Mucosa of gallbladder (tissue), 1 donor: Measurements from ENCODE around the gene TPT1. TPM values are rescaled to one million over a fixed set of nuclear protein-coding genes. Genes with fewer than 3 reads are reported as not detected.
"Not testable (repeated sequence)": the region's sequence is repeated elsewhere in the genome, so short reads cannot be mapped to it uniquely, and the experiment has no call there.

Experiments used
- DNase-seq: peaks from one replicate; pipeline ENCODE4 v3.0.0-alpha.2; 2020; ENCODE audit warnings: low spot score
- total RNA-seq: library from RNA; stranded (reverse); gene quantifications from one replicate; pipeline ENCODE4 v1.2.1, GENCODE V29; 2021
- donor health status: DM: no; HTN: no; CAD: no.

The TPT1 gene
- total RNA-seq = 3,971 TPM

DNA sequence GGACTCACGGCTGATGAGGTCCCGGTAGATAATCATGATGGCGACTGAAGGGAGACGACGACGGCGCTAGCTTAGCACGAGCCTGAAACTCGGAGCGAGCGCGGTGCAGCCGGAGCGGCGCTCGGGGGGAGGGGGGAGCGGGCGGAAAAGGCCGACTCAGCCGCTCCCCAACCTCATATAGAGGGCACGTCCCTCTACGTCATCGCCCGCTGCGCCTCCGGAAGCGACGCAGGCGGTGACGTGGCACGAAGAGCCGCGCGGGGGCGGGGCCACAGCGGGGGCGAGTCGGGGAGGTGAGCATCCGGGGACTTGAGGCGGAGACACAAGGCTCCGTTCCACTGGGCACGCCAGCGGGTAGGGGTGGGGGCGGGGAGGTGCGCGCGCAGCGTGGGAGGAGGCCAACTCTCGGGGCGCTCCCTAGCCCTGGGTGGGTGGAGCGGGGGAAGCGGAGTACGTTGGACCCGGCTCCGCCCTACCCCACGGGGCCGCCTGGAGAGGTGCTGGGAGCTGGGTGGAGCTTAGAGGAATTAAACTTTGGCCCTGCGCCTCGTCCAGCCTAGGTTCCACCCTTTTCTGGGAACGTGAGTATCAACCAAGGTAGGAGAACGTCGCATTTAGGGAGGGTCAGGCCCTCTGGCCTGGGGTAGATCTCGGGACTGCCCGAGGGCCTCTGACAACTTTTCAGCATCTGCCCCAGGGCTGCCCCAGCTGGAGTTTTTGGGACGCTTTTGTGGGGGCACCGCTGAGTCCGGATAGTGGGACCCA lies at the start of gene TPT1:
TPT1 (minus strand) TSS at position 150 of the 765 bp plus-strand sequence; CDS start at position 36, 114 bp downstream.
- DNase-seq = peak; percentile 99

DNA sequence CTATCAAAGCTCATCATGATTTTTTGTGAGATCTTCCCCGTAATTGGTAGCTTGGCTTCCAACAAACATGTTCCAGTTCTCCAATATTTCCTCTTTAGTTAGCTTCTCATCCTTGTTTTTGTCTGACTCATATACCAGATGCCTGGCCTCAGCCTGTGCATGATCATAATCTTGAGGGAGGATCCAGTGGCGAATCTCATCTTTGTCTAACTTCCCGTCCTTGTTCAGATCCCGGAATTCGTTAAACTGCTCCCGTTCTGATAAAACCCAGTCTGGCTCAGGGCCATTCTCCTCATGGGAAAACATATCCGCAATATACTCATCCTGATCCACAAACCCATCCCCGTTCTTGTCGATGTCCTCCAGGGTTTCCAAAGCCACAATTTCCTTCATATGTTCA lies 49.4 kb upstream of the TPT1 start:
- not testable (repeated sequence) for DNase-seq

DNA sequence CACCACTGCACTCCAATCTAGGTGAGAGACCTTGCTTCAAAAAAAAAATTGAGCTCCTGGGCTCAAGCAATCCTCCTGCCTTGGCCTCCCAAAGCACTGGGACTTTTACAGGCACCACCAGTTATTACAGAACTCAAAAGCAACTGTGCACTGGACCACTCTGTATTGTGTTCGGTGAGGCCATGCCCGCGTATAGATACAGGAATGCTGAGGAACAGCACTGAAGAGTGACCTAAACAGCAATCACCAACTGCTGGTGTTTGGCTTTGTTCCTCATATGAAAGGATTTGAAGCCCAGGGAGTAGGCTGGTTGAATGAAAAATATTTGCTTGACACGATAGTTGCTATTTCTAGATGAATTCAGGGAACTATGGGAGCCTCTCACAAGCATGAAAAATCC lies 47.7 kb upstream of the TPT1 start:
- no peak for DNase-seq

DNA sequence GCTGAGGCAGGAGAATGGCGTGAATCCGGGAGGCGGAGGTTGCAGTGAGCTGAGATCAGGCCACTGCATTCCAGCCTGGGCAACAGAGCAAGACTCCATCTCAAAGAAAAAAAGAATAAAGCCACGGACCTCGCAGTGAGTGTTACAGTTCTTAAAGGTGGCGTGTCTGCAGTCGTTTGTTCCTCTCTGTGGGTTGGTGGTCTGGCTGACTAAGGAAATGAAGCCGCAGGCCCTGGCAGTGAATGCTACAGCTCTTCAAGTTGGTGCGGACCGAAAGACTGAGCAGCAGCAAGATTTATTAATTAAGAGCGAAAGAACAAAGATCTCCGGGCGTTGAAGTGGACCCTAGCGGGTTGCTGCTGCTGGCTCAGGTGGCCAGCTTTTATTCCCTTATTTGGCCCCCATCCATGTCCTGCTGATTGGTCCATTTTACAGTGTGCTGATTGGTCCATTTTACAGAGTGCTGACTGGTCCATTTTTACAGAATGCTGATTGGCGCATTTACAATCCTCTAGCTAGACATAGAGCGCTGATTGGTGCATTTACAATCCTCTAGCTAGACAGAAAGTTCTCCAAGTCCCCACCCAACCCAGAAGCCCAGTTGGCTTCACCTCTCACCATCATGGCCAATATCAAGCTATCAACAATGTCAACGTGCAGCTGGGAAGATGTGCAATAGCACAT lies 46.1 kb upstream of the TPT1 start:
- DNase-seq = not testable (repeated sequence)

DNA sequence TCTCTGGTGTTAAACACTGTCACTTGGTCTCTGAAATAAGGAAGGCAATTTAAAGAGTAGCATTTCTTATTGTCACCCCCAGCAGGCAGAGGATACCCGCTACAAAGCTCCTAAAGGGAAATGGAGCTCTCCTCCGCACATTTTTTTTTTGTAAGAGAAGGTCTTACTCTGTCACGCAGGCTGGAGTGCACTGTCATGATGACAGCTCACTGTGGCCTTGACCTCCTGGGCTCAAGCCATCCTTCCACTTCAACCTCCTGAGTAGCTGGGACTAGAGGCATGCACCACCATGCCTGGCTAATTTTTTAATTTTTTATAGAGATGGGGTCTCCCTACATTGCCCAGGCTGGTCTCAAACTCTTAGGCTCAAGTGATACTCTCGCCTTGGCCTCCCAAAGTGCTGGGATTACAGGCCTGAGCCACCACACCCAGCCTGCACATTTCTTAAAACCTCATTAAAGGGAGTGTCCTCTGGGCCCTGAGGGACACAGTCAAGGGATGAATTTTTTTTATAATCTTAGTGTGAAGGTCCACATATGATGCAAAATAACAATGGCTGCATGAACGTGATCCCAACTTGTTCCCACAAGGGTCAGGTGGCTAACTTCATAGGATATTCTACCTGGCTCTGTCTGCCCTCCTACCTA lies 45.0 kb upstream of the TPT1 start:
- DNase-seq = no peak

DNA sequence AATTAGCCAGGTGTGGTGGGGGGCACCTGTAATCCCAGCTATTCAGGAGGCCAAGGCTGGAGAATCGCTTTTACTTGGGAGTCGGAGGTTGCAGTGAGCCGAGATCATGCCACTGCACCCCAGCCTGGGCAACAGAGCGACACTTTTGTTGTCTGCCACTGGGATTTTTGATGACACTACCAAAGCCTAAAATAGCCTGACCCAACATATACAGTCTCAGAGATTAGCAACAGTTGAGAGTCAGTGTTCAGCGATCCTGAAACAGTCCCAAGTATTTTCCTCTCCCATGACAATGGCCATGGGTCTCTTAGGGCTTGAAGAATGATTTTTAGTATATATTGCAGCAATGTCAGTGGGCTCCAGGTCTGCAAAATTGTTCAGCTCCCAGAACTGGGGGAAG lies 44.3 kb upstream of the TPT1 start:
- DNase-seq = no peak

DNA sequence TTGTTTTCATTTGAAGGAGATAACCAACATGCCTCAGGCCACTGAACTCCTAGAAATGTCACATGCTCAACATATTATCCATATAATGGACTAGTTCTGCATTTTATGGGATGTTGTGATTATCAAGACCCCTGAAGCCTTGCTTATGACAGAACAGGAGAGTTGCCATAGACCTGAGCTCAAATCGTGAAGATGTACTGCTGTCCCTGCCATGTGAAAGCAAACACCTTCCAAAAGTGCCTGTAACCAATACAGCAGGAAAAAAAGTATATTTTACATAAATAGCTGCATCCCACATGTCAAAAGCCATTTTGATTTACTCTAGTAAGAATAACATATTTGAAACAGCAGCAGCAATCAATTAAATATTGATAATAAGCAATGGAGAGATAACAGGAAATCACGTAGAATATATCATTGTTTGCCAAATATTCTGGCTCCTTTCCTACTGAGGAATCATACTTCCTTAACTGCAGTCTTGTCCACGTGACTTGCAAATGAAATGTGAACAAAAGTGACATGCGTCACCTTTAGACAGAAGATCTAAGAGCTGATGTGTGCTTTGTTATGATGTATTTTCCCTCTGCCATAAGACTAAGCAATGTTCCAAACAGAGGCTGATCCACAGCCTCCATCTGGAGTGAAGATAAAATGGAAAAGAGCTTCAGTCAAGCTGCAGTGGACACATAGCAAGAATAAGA lies 43.6 kb upstream of the TPT1 start:
- DNase-seq = no peak

DNA sequence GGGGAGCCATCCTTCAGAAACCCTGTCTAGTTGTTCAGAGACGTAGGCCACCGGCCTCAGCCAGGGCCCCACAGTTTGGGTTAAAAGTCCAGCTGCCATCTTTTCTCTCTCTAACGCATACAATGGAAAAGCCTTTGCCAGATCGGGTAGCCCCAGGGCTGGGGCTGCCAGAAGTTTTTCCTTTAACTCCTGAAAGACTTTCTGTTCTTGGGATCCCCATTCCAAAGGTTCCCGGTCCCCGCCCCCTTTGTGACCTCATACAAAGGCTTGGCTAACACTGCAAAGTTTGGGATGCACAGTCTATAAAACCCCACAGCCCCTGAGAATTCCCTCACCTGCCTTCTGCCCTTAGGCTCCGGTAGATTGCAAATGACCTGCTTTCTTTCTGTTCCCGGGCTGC lies 41.8 kb upstream of the TPT1 start:
- not testable (repeated sequence) for DNase-seq

DNA sequence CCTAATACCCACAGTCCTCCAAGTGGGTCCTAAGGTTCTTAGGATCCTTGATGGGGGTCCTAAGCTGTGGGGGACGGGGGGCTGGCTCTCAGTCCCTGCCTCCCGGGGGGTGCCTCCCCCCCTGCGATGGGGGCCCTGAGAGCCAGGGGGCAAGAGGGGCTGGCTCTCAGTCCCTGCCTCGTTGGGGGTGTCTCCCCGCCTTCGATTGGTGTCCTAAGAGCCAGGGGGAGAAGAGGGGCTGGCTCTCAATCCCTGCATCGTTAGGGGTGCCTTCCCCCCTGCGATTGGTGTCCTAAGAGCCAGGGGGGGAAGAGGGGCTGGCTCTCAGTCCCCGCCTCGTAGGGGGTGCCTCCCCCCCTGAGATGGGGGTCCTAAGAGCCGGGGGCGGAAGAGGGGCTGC lies 40.2 kb upstream of the TPT1 start:
- DNase-seq = no peak

DNA sequence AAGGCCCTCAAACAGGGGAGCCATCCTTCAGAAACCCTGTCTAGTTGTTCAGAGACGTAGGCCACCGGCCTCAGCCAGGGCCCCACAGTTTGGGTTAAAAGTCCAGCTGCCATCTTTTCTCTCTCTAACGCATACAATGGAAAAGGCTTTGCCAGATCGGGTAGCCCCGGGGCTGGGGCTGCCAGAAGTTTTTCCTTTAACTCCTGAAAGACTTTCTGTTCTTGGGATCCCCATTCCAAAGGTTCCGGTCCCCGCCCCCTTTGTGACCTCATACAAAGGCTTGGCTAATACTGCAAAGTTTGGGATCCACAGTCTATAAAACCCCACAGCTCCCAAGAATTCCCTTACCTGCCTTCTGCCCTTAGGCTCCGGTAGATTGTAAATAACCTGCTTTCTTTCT lies 39.7 kb upstream of the TPT1 start:
- DNase-seq = not testable (repeated sequence)

DNA sequence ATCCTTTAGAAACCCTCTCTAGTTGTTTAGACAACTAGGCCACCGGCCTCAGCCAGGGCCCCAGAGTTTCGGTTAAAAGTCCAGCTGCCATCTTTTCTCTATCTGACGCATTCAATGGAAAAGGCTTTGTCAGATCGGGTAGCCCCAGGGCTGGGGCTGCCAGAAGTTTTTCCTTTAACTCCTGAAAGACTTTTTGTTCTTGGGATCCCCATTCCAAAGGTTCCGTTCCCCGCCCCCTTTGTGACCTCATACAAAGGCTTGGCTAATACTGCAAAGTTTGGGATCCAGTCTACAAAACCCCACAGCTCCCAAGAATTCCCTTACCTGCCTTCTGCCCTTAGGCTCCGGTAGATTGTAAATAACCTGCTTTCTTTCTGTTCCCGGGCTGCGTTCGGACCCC lies 38.5 kb upstream of the TPT1 start:
- not testable (repeated sequence) for DNase-seq

DNA sequence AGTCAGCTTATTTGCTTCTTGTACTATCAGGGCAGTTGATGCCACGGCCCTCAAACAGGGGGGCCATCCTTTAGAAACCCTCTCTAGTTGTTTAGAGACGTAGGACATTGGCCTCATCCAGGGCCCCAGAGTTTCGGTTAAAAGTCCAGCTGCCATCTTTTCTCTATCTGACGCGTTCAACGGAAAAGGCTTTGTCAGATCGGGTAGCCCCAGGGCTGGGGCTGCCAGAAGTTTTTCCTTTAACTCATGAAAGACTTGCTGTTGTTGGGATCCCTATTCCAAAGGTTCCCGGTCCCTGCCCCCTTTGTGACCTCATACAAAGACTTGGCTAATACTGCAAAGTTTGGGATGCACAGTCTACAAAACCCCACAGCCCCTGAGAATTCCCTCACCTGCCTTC lies 37.8 kb upstream of the TPT1 start:
- not testable (repeated sequence) for DNase-seq

DNA sequence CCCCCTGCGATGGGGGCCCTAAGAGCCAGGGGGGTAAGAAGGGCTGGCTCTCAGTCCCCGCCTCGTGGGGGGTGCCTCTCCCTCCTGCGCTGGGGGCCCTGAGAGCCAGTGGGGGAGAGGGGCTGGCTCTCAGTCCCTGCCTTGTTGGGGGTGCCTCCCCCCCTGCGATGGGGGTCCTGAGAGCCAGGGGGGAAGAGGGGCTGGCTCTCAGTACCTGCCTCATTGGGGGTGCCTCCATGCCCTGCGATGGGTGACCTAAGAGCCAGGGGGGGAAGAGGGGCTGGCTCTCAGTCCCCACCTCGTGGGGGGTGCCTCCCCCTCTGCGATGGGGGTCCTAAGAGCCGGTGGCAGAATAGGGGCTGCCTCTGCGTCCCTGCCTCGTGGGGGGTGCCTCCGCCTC lies 36.3 kb upstream of the TPT1 start:
- not testable (repeated sequence) for DNase-seq

DNA sequence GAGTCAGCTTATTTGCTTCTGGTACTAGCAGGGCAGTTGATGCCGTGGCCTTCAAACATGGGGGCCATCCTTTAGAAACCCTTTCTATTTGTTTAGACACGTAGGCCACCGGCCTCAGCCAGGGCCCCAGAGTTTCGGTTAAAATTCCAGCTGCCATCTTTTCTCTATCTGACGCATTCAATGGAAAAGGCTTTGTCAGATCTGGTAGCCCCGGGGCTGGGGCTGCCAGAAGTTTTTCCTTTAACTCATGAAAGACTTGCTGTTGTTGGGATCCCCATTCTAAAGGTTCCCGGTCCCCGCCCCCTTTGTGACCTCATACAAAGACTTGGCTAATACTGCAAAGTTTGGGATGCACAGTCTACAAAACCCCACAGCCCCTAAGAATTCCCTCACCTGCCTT lies 35.7 kb upstream of the TPT1 start:
- not testable (repeated sequence) for DNase-seq

DNA sequence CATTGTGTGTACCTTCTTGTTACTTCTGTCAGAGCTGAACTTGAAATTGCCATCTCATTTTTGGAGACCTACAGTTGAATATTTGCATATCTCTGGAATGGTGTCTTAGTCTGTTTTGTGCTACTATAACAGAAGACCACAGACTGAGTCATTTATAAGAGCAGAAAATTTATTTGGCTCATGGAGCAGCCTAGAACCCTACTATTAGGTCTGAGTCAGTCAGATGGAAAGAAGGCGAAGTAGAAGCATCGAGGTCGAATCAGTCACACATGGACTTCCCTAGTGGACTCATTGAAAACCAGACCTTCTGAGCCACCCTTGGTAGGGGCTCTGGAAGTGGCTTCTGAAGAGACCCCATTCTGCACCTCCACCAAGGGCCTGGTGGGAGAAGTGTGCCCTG lies 33.9 kb upstream of the TPT1 start:
- DNase-seq = no peak

DNA sequence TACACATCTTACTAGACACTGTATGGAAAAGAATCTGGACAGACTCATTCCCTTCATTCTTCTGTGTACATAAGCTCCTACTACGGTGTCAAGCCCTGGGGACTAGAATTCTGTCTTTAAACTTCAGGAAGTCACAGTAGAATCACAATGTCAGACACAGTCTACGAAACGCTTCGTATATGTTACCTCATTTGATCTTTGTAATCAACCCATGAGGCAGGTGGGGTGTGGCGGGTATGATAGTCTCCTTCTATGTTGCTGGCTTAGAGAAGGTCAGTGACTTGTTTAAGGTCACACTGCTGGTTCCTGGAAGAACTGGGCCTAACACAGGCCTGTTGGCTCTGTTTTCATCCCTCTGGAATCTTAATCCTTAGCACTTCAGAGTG lies 32.2 kb upstream of the TPT1 start:
- no peak for DNase-seq

DNA sequence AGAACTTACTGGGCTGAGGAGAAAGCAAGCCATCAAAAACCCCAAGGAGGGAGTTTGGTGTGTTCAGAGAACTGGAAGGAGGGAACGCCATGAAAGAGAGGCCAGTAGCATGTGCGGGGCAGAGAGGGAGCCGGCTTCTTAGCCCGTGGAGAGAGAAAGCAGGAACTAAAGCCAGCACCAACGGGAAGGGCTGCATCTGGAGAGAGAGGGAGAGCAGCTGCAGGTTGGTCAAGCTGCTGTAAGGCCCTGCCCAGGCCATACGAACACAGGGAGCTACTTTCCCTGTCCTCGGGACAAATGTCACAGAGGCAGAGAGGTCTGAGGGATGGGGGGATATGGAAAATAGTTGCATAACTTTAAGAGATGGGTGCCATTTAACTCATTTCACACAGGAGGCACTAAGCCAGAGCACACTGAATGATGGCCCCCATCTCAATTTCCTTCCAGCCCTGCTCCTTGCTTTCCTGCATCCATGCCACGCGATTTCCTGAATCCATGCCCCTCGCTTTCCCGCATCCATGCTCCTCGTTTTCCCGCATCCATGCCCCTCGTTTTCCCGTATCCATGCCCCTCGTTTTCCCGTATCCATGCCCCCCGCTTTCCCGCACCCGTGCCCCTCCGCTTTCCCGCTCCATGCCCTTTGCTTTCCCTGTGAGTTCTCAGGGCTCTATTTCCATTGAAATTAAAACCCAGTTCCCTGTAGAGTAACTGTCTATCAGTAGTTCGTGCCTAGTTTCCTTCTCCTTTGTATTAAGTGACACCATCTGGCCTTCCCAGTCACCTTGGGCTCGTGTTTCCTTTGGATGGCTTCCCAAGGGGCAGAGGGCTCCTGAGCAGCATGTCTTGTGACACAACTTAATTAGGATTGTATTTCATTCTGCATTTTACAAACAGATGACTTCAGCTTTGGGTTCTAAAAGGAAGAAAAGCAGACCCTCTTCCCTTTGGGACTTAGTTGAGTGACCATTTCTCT lies 31.5 kb upstream of the TPT1 start:
- DNase-seq = peak; percentile 31

DNA sequence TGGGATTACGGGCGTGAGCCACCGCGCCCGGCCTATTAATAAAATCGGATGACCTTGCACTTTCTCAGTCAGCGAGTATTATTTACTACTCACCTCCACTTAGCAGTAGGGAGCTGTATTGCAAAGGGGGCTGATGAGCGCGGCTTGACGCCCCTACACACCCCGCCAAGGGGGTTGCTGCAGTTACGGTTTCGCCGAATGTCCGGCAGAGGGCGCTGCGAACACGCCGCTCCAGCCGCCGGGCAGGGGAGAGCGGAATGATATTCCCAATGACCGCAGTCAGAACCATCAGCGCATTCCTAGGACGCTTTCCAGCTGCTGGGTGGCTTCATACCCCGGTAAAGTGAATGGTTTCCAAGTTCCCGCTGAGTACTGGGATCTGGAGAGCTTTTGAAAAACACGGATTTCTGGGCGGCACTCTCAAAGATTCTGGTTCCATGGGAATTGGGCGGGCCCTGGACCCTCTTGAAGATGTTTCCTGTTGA lies 30.0 kb upstream of the TPT1 start:
- peak; percentile 60 for DNase-seq

DNA sequence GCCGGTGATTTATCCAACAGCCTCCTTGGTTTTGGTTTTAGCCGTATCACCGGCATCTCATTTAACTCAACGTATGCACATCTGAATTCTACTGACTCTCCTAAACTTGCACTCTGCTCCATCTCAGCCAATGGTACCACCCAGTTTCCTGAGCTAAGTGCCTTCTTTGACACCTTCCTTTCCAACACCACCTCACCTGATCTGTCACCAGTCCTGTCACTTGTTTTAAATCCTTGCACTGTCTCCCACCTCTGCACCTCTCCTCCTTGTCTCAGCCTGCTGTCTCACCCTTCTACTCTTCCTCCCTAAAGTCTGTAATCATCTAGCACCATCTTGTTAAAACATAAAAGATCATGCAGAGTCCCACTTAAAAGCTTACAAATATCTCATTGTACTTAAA lies 28.1 kb upstream of the TPT1 start:
- DNase-seq = no peak

DNA sequence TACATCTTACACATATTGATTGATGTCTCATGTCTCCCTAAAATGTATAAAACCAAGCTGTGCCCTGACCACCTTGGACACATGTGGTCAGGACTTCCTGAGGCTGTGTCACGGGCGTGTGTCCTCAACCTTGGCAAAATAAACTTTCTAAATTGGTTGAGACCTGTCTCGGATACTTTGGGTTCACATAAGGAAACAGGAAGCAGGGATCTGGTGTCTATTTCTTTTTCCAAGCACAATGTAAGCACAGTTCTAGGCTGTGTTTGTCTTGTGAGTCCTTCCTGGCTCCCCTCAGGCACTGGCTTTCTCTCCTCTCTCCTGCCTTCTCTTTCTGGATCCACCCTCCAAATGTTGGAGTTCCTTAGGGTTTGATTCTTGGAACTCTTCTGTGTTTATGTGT lies 27.6 kb upstream of the TPT1 start:
- DNase-seq = no peak

DNA sequence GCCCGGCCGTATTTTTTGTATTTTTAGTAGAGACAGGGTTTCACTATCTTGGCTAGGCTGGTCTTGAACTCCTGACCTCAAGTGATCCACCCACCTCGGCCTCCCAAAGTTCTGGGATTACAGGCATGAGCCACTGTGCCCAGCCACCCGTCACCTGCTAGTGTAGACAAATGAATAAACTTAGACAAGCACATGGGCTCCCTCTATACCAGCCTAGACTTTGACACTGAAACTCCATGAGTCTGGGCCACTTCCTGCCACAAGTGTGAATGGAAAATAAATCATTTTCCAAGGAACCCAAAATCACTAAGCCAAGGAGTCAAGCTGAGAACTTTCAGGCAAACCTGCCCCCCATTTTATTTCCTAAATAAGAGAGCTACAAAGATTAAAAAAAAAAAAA lies 27.0 kb upstream of the TPT1 start:
- no peak for DNase-seq
